HL-60 (cell line): Measurements from ENCODE around the gene AURKA.

Source experiments
- POLR2AphosphoS5 ChIP-seq: IDR thresholded peaks from 2 replicates; pipeline ENCODE4 v1.6.1; 2012; ENCODE audit warnings: low read depth
- REST ChIP-seq: IDR thresholded peaks from 2 replicates; pipeline ENCODE4 v1.6.1; 2012; ENCODE audit warnings: low read depth; ENCODE audit not compliant: insufficient replicate concordance
- TF ChIP-seq, protein P1 (sequence below): IDR thresholded peaks from one replicate; pipeline ENCODE4 v1.5.1; 2011; ENCODE audit warnings: low read length, control low read depth, inconsistent platforms; ENCODE audit not compliant: insufficient read depth

DNA sequence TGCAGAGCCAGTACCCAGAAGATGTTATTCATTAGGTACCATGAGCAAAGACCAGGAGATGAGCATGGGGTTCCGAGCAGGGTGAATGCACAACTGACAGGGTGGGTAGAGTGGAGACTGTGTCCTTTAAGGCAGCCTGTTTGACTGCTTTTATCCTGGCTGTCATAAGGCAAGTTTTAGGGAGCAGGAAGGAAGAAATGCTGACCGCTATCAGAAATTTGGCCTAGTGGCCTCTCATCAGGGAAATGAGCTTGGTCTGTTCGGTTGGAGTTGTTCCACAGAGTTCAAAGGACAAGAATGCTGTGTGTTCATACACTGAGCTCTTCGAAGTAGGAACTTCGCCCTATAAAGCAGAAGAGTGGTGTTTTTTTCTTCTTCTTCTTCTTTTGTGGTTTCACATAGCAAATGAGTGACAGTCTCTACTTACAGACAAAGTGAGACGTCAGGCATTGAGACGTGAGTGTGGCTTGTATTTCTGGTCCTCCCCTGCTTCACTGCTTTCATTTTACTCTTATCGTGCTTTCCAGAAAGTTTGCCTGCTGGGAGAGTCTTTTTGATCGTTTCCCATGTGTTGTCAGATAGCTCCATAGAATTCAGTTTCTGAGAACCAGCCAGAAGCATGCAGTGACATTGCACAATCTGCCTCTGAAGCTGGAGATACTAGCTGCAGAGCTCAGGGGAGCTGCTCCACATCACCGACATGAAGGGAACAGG, 19.9 kb upstream of the AURKA start, which contains the start of gene CASS4:
- TF ChIP-seq, protein P1, sequence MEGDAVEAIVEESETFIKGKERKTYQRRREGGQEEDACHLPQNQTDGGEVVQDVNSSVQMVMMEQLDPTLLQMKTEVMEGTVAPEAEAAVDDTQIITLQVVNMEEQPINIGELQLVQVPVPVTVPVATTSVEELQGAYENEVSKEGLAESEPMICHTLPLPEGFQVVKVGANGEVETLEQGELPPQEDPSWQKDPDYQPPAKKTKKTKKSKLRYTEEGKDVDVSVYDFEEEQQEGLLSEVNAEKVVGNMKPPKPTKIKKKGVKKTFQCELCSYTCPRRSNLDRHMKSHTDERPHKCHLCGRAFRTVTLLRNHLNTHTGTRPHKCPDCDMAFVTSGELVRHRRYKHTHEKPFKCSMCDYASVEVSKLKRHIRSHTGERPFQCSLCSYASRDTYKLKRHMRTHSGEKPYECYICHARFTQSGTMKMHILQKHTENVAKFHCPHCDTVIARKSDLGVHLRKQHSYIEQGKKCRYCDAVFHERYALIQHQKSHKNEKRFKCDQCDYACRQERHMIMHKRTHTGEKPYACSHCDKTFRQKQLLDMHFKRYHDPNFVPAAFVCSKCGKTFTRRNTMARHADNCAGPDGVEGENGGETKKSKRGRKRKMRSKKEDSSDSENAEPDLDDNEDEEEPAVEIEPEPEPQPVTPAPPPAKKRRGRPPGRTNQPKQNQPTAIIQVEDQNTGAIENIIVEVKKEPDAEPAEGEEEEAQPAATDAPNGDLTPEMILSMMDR: no peak
- TF ChIP-seq POLR2AphosphoS5: no peak
- TF ChIP-seq REST: no peak
